Prostate gland (tissue), 2 donors: ENCODE measurements around the gene BAHD1. TPM values are rescaled to one million over a fixed set of nuclear protein-coding genes. Genes with fewer than 3 reads are reported as not detected.

Source experiments
- DNase-seq: peaks from one replicate; pipeline ENCODE4 v3.0.0-alpha.2; 2019; ENCODE audit warnings: low spot score
- H3K27ac ChIP-seq, 2 donors: fragments of 200-600 bp; sonication (generic); 2 replicates each; pipeline ENCODE4 v1.5.1; 2017 to 2019
- H3K27me3 ChIP-seq: fragments of 200-600 bp; sonication (generic); replicated peaks from 2 replicates; pipeline ENCODE4 v1.5.1; 2019; ENCODE audit not compliant: insufficient read depth
- H3K36me3 ChIP-seq, 2 donors: fragments of 200-600 bp; sonication (generic); 1 replicate in 1 of 2; 2 replicates in 1 of 2; pipeline versions ENCODE4 v1.5.1 to v1.8.1; 2017 to 2019
- H3K4me1 ChIP-seq: fragments of 200-600 bp; sonication (generic); replicated peaks from 2 replicates; pipeline ENCODE4 v1.5.1; 2019
- H3K4me3 ChIP-seq, 2 donors: fragments of 200-600 bp; sonication (generic); 2 replicates each; pipeline ENCODE4 v1.5.1; 2017 to 2019
- H3K9me3 ChIP-seq: fragments of 200-600 bp; sonication (generic); 2 replicates; pipeline ENCODE4 v1.5.1; 2017
- CTCF ChIP-seq, 4 experiments: fragments of 200-600 bp in 2 of 4; fragments of 450-650 bp in 2 of 4; sonication (generic) in 2 of 4; IDR thresholded peaks; 1 replicate in 3 of 4; 2 replicates in 1 of 4; pipeline ENCODE4 v1.5.1; 2016 to 2019; ENCODE audit warnings: antibody characterized with exemption in 4 of 4, mild to moderate bottlenecking in 2 of 4, moderate library complexity in 2 of 4
- POLR2A ChIP-seq: fragments of 450-650 bp; IDR thresholded peaks from one replicate; pipeline ENCODE4 v1.6.1; 2016; ENCODE audit warnings: antibody characterized with exemption, mild to moderate bottlenecking
- POLR2AphosphoS5 ChIP-seq: sonication (generic); formaldehyde crosslinking; IDR thresholded peaks from one replicate; pipeline ENCODE4 v1.6.1; 2017; ENCODE audit warnings: antibody characterized with exemption
- WGBS: methylation state at CpG from one replicate; pipeline ENCODE4 v1.1.5; 2018; 5-methylcytosine and 5-hydroxymethylcytosine counted together
- intact Hi-C: fragments of 100-400 bp; cut with DNase I; formaldehyde crosslinking; loops from one replicate; pipeline ENCODE4 v1.14.2; 2022
- total RNA-seq, 2 donors: library from RNA; depleted of rRNA; stranded (reverse); fragments of >200 nt; gene quantifications; one replicate each; pipeline ENCODE4 v1.1.0, GENCODE V29; 2016

Gene BAHD1
- total RNA-seq, 2 donors from 2014 or later, result 17.0 to 39.4 TPM

- H3K4me1 ChIP-seq, result no peaks in the 10 kb centered on the region
- no peaks in the 10 kb centered on the region for H3K9me3 ChIP-seq
- DNase-seq, result no peak
- H3K27me3 ChIP-seq, result no peaks in the 10 kb centered on the region
- intact Hi-C loops, result no loop called here
- TF ChIP-seq CTCF (IDR thresholded peaks at IDR 0.05), result no peak
- TF ChIP-seq POLR2AphosphoS5, result no peak
- no peak for TF ChIP-seq POLR2A
- no peak overlapping the region for H3K4me3 ChIP-seq
- H3K36me3 ChIP-seq, result peaks cover 3 to 7% of the 10 kb centered on the region in 2 donors
- H3K27ac ChIP-seq, result no peak overlapping the region
- WGBS, result 94% methylated on average over 21 of the region's 21 CpGs
Observed at GRCh38 chr15:40461958-40462357, 21.2 kb downstream of the BAHD1 start.

- WGBS, result 95% methylated on average over 2 of the region's 2 CpGs
- no peaks in the 10 kb centered on the region for H3K4me1 ChIP-seq
- no peak for TF ChIP-seq CTCF (IDR thresholded peaks at IDR 0.05)
- TF ChIP-seq POLR2AphosphoS5, result no peak
- TF ChIP-seq POLR2A, result no peak
- DNase-seq, result no peak
- H3K4me3 ChIP-seq, result no peak overlapping the region
- intact Hi-C loops, result no loop called here
- peaks cover 3 to 7% of the 10 kb centered on the region in 2 donors for H3K36me3 ChIP-seq
- H3K27me3 ChIP-seq, result no peaks in the 10 kb centered on the region
- no peak overlapping the region for H3K27ac ChIP-seq
- H3K9me3 ChIP-seq, result no peaks in the 10 kb centered on the region
Observed at GRCh38 chr15:40463279-40463678, 22.5 kb downstream of the BAHD1 start.

GRCh38 chr15:40463886-40464545 is 23.3 kb downstream of the BAHD1 start:
- Histone ChIP-seq H3K4me3 (no peak overlapping the region), H3K4me1 (no peaks in the 10 kb centered on the region), H3K27me3 (no peaks in the 10 kb centered on the region), H3K36me3 (peaks cover 3 to 7% of the 10 kb centered on the region in 2 donors), H3K27ac (no peak overlapping the region), H3K9me3 (no peaks in the 10 kb centered on the region)
- DNase-seq, result no peak
- intact Hi-C loops, result no loop called here
- WGBS, result 89% methylated on average over 14 of the region's 14 CpGs
- no peak for TF ChIP-seq POLR2AphosphoS5
- no peak for TF ChIP-seq CTCF (IDR thresholded peaks at IDR 0.05)
- TF ChIP-seq POLR2A, result no peak

- H3K4me1 ChIP-seq, result no peaks in the 10 kb centered on the region
- intact Hi-C loops, result no loop called here
- H3K36me3 ChIP-seq, result peaks cover 3 to 7% of the 10 kb centered on the region in 2 donors
- no peaks in the 10 kb centered on the region for H3K27me3 ChIP-seq
- H3K4me3 ChIP-seq, result no peak overlapping the region
- WGBS, result 93% methylated on average over 3 of the region's 3 CpGs
- no peak overlapping the region for H3K27ac ChIP-seq
- TF ChIP-seq CTCF (IDR thresholded peaks at IDR 0.05) (no peak), POLR2AphosphoS5 (no peak), POLR2A (no peak)
- H3K9me3 ChIP-seq, result no peaks in the 10 kb centered on the region
- DNase-seq, result no peak
Observed at GRCh38 chr15:40464595-40465185, 23.9 kb downstream of the BAHD1 start.

- Histone ChIP-seq H3K27ac (no peak overlapping the region), H3K36me3 (peaks cover 3 to 7% of the 10 kb centered on the region in 2 donors), H3K27me3 (no peaks in the 10 kb centered on the region), H3K4me1 (no peaks in the 10 kb centered on the region), H3K4me3 (no peak overlapping the region), H3K9me3 (no peaks in the 10 kb centered on the region)
- TF ChIP-seq POLR2A (no peak), POLR2AphosphoS5 (no peak), CTCF (IDR thresholded peaks at IDR 0.05) (no peak)
- WGBS, result 96% methylated on average over 10 of the region's 10 CpGs
- no peak for DNase-seq
- intact Hi-C loops, result no loop called here
Observed at GRCh38 chr15:40465939-40466338, 25.2 kb downstream of the BAHD1 start.
